Kidney epithelial cell (primary cell): Measurements from ENCODE around the gene EED. TPM values are rescaled to one million over a fixed set of nuclear protein-coding genes. Genes with fewer than 3 reads are reported as not detected.

Experiments used
- DNase-seq: peaks from one replicate; pipeline ENCODE4 v3.0.0-alpha.2; 2010; ENCODE audit warnings: low read depth
- H3K27me3 ChIP-seq: 2 replicates; pipeline ENCODE4 v1.6.0; 2011; ENCODE audit warnings: low read length; ENCODE audit not compliant: control insufficient read depth, insufficient read depth
- H3K36me3 ChIP-seq: 2 replicates; pipeline ENCODE4 v1.5.1; 2011; ENCODE audit warnings: low read length; ENCODE audit not compliant: control insufficient read depth, insufficient read depth
- H3K4me3 ChIP-seq: 2 replicates; pipeline ENCODE4 v1.5.1; 2011; ENCODE audit warnings: low read depth, mild to moderate bottlenecking, control low read depth, low read length
- CTCF ChIP-seq: IDR thresholded peaks from 2 replicates; pipeline ENCODE4 v1.5.1; 2011; ENCODE audit warnings: mild to moderate bottlenecking, moderate library complexity, low read length, control low read depth, inconsistent platforms; ENCODE audit not compliant: insufficient read depth, poor library complexity, severe bottlenecking
- total RNA-seq: library from RNA; depleted of rRNA; stranded (reverse); fragments of >200 nt; gene quantifications from 2 replicates; pipeline ENCODE4 v1.2.3, GENCODE V29; 2015

EED gene
- total RNA-seq, 1 donor from 2014 or later: 9.2 TPM

- H3K36me3 ChIP-seq: no peaks in the 10 kb centered on the region
- no peak for TF ChIP-seq CTCF
- no peak for DNase-seq
Measured at GRCh38 chr11:86249307-86250098, 5.0 kb downstream of the EED start.

GRCh38 chr11:86251345-86251744 lies 6.8 kb downstream of the EED start:
- DNase-seq: no peak
- H3K36me3 ChIP-seq: no peaks in the 10 kb centered on the region
- no peak overlapping the region for H3K4me3 ChIP-seq
- H3K27me3 ChIP-seq: no peaks in the 10 kb centered on the region
- no peak for TF ChIP-seq CTCF

More at GRCh38 chr11:86249307-86250098, 5.0 kb downstream of the EED start:
- Histone ChIP-seq H3K4me3 (no peak overlapping the region), H3K27me3 (no peaks in the 10 kb centered on the region)

- DNase-seq: no peak
- Histone ChIP-seq H3K27me3 (no peaks in the 10 kb centered on the region), H3K4me3 (no peak overlapping the region), H3K36me3 (no peaks in the 10 kb centered on the region)
- no peak for TF ChIP-seq CTCF
Measured at GRCh38 chr11:86255896-86256295, 11.3 kb downstream of the EED start.

- H3K27me3 ChIP-seq: no peaks in the 10 kb centered on the region
- no peak for DNase-seq
- no peaks in the 10 kb centered on the region for H3K36me3 ChIP-seq
- H3K4me3 ChIP-seq: no peak overlapping the region
- TF ChIP-seq CTCF: no peak
Measured at GRCh38 chr11:86256608-86257007, 12.1 kb downstream of the EED start.

- no peak overlapping the region for H3K4me3 ChIP-seq
- no peak for TF ChIP-seq CTCF
- H3K36me3 ChIP-seq: no peaks in the 10 kb centered on the region
- H3K27me3 ChIP-seq: no peaks in the 10 kb centered on the region
- no peak for DNase-seq
Measured at GRCh38 chr11:86257446-86257845, 12.9 kb downstream of the EED start.

- no peak for TF ChIP-seq CTCF
- no peak overlapping the region for H3K4me3 ChIP-seq
- no peaks in the 10 kb centered on the region for H3K36me3 ChIP-seq
- H3K27me3 ChIP-seq: no peaks in the 10 kb centered on the region
- DNase-seq: no peak
Measured at GRCh38 chr11:86259730-86260129, 15.2 kb downstream of the EED start.
